GM21786 (cell line): Measurements from ENCODE around the gene LAMC3.

Experiments used
- ATAC-seq: cut with Tn5 transposase; IDR thresholded peaks from one replicate; pipeline ENCODE4 v1.9.1; 2021; ENCODE audit not compliant: unreplicated experiment

LAMC3 gene

DNA sequence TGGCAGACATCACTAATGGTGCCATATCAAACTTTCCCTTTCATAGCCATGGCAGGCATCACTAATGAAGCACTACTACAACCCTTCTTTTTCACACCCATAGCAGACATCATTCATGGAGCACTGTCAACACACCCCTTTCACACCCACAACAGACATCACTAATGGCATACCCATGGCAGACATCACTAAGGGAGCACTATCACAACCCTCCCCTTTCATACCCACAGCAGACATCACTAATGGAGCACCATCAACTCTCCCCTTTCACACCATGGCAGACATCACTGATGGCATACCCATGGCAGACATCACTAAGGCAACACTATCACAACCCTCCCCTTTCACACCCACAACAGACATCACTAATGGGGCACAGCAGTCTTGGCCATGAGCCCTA, 33.7 kb downstream of the LAMC3 start:
- ATAC-seq: no peak

DNA sequence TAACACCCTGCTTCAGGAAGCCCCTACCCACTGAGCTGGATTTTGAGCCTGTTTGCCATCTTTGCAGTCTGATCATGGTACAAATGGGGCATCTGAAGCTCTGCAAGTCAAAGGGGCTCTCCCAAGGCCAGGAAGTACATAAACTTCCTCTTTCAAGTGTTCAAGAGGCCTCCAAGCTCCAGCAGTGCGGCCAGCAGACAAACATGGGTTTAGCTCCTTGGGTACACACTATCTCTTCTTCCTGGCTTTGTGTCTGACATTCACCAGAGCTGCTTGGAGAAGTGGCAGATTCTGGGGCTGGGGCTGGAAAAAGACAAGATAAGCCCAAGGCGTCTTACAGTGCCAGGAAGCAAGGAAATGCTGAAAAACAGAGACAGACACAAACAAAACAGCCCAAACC, 34.1 kb downstream of the LAMC3 start:
- no peak for ATAC-seq

DNA sequence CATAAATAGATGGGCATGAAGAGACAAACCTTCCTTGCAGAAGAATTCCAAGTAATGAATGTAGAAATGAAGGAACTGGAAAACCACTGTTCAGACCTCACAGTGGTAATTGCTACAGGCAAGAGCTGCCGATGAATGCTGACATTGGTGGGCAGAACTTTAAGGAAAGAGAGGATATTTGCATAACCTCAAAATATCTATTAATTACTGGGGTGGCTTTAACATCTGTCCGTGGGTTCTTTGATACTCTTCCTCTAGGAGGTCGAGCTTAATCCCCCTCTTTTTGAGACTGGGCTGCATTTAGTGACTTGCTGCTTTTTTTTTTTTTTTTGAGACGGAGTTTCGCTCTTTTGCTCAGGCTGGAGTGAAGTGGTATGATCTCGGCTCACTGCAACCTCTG, 34.7 kb downstream of the LAMC3 start:
- no peak for ATAC-seq

DNA sequence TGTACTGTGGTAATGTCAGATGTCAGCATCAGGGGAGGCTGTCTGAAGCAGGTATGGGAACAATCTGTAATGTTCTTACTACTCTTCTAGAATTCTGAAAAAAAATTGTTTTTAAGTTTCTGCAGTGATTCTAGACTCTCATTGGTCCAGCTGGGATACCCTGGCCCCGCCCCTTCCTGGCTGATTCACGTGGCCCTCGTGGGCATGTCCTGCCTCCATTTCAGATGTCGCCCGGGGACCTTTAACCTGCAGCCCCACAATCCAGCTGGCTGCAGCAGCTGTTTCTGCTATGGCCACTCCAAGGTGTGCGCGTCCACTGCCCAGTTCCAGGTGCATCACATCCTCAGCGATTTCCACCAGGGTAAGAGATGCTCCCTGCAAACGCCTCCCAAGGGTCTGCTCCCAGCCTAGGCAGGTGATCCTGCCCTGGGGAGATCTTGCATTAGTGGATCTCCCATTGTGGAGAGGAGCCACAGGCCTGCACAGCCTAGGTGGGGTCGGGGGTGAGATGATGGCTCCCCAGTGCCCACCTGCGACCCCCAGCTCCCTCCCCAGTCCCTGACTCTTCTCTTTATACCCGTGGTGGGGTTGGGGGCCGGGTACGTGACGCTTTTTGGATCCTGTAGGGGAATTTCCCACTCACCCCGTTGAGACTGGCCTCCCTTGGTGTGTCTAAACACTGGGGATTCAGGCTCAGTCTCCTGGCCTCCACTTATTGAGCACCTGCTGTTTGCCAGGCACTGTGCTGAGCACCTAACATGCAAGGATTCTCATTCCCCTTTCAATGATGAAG, 36.5 kb downstream of the LAMC3 start:
- ATAC-seq: no peak

DNA sequence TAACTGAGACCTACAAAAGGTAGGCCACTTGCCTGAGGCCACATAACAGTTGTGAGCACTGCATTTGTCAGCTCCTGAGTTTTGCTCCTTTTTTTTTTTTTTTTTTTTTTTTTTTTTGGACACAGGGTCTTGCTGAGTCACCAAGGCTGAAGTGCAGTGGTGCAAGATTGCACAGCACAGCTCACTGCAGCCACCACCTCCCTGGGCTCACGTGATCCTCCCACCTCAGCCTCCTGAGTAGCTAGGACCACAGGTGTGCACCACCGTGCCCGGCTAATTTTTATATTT, 37.1 kb downstream of the LAMC3 start:
- ATAC-seq: no peak

DNA sequence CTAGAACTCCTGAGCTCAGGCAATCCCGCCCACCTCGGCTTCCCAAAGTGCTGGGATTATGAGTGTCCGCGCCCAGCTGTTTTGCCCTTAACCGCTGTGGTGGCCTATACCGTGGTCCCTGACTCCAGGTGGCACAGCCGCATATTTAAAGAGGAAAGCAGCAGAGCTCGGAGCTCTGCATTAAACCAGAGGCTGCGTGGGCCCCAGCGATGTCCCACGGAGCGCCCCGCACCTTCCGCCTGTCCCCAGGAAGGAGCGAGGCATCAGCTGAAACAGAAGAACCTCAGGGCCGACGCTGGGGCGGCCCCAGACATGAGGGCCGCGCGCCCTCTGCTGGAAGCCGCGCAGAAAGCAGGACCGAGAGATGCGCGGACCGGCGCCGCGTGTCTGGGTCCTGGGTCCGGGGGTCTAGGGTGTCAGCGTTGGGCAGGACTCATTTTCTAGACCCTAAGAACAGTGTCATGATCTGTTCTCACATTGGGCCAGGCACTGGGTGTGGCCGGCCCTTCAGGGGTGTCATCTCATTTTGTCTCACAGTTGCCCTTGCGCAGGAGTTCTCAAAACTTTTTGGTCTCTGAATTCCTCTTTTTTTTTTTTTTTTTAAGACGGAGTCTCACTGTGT, 37.7 kb downstream of the LAMC3 start:
- ATAC-seq: no peak

DNA sequence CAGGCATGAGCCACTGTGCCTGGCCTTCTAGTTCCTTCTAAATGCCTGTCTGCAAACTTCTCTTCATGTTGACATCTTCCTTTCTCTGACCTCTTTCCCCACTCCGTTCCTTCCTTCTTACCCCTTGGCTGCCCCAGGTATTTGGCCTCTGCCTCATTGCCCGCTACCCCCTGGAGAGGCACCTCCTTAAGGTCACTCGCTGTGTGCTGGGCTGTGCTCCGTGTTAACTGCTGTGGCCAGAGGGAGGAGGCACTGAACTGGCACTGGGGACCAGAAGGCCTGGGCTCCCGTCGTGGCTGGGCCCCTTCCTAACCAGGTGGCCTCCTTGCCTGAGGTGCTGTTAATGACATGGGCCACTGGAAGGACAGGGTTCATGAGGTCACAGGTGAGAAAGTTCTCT, 39.4 kb downstream of the LAMC3 start:
- no peak for ATAC-seq

DNA sequence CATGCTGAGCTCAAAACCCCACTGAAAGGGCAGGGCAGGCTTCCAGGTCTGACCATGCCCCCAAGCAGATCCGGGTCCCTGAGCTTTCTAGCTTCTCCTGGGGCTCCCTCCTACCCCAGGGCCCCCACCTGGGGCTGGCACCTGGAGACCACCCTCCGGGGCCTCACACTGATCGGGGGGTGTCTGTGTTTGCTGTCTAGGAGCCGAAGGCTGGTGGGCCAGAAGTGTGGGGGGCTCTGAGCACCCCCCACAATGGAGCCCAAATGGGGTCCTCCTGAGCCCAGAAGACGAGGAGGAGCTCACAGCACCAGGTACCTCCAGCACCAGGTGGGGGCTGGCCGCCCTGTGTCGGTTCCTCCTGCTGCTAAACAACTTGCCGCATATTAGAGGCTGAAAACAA, 39.8 kb downstream of the LAMC3 start:
- no peak for ATAC-seq

DNA sequence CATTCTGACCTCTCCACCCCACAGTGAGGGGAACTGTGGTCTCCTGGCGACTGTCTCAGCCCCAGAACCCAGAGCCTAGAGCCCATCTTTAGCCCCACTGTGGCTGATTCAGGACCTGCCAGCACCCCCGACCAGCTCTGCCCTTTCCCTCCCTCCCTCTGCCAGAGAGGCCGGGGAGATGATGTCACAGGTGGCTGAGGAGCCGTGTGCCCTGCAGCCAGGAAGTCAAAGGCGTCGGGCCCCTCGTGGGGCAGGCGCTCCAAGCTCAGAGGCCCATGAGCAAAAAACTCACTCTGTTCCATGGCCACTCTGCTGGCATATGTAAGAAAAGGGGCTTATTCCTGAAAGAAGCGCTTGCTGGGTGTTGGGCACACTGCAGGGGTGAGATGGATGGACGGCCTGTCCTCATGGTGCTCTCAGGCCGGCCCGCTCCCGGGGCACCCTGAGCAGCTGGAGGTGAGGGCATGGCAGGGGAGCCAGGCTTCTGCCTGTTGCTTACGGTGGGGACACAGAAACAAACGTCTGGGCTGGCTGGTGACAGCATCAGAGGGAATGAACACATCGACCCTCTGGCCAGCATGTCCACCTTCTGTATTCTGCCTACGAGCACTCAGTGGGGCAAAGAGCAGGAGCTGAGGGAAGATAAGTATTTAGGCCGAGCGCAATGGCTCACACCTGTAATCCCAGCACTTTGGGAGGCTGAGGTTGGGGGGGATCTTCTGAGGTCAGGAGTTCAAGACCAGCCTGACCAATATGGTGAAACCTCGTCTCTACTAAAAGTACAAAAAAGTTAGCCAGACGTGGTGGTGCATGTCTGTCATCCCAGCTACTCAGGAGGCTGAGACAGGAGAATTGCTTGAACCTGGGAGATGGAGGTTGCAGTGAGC, 41.1 kb downstream of the LAMC3 start:
- ATAC-seq: no peak

DNA sequence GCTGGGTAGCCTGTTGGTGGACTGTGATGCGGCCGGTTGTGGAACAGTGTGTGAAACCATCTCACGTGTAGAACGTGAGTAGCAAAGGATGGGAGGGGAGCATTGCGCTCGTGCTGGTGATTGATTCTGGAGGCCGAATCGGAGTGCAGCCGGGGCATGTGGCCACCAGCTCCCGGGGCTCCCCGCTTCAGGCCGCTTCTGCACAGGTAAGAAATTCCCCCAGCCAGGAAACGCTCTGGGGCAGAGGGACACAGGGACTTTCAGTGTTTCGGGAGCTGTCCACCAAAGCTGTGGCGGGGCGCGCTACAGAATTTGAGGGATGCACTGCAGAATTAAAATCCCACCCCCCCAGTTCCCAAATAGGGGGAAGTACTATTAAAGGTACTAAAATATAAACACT, 41.9 kb downstream of the LAMC3 start:
- no peak for ATAC-seq

DNA sequence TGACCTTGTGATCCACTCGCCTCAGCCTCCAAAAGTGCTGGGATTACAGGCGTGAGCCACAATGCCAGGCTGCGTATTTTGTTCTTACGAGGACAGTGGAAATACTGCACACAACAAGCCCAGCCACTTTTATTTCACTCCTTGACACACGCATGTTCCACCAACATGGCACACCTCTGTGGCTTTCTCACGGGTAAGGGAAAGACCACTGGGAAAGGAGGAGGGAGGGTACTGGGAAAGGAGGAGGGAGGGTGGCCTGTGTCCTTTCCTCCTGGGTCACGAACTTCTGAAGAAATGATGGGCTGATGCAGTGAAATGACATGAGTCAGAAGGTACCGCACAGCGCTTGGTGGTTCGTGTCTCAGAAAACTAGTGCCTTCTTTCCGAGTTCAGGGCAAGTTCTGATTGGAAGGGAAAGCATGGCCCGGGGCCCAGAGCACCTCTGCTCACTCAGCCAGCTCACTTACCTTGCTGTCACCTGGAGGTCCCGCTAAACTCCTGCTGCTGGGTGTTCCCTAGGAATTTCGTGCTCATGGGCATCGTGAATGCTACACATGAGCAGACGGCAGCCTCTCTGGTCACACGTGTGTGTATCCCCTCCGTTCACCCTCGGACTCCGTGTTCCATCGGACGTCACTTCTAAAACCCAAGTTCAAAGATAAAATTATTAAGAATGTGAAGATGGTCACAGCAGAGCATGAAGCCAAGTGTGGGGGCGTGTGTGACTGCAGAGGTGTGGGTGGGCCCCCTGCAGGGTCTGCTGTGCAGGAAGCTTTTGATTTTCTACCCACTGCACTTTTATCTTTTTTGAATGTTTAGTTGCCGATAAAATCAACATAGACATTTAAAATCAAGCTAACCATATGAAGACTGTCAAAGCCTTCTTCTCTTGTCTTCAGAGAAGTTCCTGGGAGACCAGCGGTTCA, 42.9 kb downstream of the LAMC3 start:
- ATAC-seq: no peak

DNA sequence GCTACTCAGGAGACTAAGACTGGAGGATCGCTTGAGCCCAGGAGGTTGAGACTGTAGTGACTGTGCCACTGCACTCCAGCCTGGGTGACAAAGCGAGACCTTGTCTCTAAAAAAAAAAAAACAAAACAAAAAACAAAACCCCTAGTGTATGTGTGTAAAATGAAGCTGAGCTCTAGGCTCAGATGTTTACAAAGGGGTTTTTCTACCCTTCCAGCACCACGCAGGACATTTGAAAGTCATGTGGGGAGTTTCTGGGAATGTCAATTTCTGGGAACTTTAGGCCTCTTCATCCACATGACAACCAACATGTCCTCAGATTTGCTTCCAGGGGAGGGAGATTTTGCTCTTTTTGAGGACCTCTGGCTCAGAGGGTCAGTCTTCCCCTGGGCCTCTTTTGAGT, 44.9 kb downstream of the LAMC3 start:
- ATAC-seq: no peak

DNA sequence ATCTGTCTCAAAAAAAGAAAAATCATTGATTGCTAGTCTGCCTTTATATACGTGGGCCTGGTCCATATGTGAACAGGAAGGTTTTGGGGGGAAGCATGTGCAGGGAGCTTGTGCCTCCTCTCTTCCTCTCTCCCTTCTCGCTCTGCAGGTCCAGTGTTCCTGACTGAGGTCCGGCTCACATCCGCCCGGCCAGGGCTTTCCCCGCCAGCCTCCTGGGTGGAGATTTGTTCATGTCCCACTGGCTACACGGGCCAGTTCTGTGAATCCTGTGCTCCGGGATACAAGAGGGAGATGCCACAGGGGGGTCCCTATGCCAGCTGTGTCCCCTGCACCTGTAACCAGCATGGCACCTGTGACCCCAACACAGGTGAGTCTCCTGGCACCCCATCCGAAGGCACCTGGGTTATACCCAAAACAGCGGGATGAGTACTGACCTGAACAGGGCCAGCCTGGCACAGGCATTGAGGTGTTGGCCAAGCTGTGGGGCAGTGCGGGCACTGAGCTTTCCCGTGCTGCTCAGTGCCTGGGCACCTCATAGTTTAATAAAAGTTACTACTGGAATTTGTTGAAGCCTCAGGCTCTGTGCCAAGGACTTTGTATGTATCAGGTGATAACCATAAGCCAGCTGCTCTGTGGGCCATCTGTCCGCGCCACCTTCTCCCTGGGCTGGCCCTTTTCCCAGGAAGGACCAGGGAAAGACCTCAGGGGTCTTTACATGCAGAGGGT, 48.0 kb downstream of the LAMC3 start:
- no peak for ATAC-seq

DNA sequence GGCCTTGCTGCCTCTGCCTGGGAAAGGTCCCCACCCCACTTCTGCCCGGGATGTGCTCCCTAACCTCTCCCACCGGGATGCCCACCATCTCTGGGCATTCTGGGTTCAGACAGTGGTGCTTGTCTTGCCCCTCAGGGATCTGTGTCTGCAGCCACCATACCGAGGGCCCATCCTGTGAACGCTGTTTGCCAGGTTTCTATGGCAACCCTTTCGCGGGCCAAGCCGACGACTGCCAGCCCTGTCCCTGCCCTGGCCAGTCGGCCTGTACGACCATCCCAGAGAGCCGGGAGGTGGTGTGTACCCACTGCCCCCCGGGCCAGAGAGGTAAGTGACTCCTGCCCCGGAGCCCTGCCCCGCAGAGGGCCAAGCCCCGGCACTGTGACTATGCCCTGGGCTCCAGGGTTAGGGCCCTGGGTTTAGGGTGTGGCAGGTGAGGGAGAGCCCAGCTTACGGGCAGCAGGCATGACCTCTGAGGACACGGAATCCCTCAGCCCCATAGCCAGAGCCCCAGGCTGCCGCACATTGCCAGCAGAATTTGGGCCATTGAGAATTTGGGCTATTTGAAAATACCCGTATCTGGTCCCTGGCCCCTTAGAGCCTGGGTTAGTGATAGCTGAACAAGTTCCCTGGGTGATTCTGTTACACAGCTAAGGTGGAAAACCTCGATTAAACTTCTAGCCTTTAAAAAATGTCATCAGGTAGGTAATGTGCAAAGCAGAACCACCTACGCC, 52.1 kb downstream of the LAMC3 start:
- ATAC-seq: no peak

DNA sequence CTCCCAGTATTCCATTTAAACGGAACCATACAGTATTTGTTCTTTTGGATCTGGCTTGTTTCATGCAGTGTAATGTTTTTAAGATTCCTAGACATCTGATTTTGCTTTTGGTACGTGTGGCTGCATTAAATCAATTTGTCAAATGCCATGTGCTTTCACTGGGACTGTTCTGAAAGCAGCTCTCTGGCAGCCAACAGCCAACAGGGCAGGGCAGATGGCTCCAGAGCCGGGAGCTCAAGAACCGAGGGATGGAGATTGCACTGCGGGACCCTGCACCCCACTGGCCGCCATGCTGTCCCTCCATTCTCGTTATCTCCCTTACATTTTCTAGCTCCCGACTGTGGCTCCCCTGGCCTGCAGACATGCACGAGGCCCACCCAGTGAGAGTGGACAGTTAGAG, 54.0 kb downstream of the LAMC3 start:
- no peak for ATAC-seq

DNA sequence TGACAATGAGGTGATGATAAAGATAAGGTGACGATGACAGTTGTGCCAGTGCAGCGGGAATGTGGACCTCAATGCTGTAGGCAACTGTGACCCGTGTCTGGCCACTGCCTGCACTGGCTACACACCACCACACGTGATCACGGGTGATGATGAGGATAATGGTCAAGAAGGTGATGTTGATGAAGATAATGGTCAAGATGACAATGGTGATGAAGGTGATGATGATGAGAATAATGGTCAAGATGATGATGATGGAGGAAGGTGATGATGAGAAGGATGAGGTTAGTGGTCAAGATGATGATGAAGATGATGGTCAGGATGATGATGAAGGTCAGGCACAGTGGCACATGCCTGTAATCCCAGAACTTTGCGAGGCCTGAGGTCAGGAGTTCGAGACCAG, 56.6 kb downstream of the LAMC3 start:
- ATAC-seq: no peak

DNA sequence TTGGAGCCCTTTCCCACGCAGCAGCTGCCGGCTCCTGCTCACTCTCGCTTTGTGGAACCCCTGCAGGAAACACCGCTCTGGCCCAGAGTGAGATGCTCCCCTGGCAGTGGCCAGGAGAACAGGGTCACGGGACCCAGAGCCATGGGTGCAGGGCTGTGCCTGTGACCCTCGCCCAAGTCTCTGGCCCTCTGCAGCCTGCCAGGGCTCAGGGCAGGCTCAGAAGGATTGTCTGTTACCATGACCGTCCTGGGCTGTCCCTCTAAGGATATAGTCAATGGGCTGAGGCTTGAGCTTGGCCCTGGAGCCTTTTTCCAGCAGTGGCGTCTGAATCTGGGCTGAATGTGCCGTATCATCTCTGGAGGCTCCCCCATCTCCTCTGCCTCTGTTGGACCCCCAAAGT, 58.7 kb downstream of the LAMC3 start:
- ATAC-seq: no peak

DNA sequence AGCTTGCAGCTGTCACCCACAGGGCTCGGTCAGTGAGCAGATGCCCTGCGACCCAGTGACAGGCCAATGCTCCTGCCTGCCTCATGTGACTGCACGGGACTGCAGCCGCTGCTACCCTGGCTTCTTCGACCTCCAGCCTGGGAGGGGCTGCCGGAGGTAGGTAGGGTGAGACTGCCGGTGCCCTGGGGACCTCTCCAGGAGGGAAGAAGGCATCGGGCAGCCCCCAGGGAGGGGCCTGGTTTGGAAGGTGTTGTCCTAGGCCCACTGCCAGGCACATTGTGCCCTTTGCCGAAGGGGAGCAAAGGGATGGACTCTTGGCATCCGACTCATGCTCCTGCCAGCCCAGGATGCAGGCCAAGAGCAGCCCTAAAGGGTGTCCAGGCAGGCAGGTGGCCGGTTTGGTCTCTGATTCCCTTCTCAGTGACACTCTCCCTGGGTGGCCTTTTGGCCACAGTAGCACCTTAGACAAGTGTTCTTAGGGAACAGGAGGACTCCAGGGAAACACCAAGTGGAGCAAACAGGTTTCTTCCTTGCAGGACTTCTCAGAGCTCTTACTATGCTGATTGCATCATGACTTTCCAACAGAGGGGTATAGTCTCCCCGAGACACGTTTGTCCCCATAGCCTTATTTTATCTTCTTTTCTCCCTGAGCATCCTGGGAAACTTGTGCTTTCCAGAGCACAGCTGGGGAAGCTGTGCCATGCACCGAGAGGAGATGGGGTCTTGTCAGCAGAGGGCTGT, 59.3 kb downstream of the LAMC3 start:
- no peak for ATAC-seq

DNA sequence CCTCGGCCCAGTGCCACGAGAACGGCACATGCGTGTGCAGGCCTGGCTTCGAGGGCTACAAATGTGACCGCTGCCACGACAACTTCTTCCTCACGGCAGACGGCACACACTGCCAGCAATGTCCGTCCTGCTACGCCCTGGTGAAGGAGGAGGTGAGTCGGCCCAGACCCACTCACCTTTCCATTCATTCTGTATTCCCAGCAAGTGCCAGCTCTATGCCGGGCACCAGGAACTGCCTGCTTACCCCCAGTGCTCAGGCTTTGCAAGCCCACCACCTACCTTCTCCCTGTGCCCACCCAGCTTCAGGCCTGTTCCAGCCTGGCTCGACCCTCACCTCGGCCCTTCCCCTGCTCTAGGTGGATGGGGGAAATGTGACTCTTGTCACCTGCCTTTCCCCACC, 60.7 kb downstream of the LAMC3 start:
- no peak for ATAC-seq
